GM21447 (cell line): Measurements from ENCODE around the gene DOCK10.
A peak's percentile ranks its signal among the peaks of the same experiment; 100 is the strongest.

Experiments used
- ATAC-seq: cut with Tn5 transposase; IDR thresholded peaks from one replicate; pipeline ENCODE4 v1.9.1; 2021; ENCODE audit not compliant: unreplicated experiment

The DOCK10 gene

DNA sequence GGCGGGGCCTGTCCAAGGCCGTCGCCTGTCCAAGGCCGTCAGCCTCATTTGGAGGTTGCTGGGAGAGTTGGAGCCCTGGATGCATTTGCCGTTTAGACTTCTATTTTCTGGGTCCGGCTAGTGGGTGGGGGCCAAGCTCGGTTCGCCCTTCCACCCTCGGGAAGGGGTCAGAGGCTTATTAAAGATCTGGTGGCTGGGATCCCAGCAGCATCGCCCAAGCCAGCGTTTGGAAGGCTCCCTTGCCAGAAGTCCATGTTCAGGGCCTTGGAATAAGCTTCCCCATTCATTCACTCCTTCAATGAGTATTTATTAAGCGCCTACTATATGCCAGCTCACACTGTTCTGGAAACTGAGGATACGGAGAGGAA lies 516 bp upstream of the DOCK10 start:
- no peak for ATAC-seq

DNA sequence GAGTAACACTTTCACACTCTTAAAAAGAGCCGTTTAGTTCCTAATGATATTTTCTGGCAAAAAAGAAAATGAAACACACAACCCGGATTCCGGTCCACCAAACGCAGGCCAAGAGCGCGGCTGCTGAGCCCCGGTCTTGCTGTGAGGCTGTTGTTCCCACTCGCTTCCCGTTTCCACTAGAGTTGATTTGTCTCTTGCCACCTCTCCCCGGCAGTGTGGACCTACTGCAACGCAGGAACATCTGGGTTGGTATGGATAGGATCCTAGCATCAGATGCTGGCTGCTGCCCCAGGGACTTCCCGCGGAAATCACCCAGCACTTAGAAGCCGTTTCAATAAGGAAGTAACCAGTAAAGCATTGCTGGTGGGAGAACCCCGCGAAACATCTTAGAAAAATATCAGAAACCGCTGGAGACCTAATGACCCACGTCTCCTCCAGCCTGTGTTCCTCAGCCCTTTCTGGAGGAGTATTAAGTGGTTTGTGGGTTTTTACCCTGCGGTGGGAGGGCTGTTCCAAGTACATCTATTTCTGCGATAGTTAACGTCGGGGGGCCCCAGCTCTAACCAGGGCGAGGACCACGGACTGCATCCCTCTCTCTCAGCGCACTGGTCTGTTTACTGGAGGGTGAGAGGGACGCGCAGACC lies 939 bp downstream of the DOCK10 start:
- ATAC-seq: peak; percentile 62

DNA sequence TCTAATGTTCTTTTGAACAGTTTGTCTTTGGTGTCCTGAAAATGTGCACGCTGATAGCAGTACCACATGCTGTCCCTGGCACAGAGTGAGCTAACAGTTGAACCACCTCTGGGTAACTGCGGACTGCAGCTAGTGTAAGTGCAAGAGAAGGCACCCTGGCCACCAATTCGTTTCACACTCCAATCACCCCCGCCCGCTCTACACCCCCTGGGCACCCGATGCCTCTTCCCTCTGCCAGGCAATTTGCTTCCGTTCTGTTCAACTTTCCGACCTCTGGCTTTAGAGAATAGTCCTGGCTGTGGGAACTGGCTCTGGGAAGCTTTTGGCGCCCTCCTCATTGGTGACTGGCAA lies 1.4 kb downstream of the DOCK10 start:
- peak; percentile 28 for ATAC-seq

DNA sequence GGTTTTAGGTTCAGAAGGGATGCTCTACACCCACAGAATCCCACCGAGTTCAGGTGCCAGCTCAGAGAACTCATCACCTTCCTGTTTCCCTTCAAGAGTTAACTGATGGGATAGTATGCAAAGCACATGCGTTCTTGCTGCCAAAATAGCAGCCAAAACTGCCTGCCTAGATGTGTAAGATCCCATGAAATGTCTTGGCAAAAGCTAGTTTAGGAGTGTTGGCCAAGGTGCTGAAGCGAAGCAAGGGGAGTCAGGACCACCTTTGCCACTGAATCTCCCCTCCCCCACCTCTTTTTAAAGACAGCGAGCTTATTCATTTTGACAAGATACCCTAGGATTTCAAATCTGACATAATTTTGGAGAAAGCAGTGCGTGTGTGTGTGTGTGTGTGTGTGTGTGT lies 2.1 kb downstream of the DOCK10 start:
- ATAC-seq: no peak

DNA sequence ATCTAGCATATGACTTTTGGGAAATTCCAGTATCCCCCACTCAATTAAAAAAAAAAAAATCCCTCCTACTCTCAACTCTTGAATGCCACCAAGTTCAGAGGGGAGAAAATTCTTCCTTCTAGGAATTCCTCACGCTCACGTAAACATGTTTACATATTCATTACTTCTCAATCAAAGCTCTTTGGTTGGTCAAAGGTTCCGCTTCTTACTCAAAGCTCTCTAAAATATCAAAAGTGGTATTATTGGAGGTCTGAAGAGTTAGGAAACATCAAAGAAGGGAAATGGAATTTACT lies 4.1 kb downstream of the DOCK10 start:
- no peak for ATAC-seq

DNA sequence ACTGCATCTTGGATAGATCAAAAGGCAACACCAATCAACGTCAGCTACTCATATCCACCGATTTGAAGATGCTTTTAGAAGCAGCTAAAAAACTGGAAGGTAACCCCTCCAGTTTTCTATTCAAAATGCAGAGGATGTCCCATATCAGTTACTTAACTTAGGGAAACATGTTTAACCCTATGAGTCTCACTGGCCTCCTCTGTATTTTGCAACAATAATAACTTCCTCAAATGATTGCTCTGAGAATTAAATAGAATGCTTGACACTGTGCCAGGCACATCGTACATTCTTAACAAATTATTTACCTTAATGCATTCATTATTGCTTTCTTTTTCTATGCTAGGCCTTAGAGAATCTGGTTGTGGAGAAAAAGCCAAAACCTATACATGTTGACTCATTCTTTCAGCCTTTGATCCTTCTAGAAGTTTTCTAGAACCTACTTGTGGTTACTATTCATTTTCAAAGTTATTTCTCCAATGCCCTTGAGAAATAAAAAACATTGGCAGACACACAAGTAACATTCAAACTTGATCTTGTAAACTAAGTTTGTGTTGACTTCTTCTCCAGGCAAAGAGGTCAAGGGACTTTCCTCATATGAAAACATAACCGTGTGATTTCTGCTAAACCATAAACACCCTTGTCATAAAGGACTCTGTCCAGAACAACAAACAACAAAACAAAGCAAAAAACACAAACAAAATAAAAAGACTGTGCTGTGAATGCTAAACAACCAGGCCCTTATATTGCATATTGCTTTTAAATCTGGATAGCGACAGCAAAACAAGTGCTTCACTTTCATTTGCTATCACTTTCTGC lies 4.6 kb downstream of the DOCK10 start:
- no peak for ATAC-seq

DNA sequence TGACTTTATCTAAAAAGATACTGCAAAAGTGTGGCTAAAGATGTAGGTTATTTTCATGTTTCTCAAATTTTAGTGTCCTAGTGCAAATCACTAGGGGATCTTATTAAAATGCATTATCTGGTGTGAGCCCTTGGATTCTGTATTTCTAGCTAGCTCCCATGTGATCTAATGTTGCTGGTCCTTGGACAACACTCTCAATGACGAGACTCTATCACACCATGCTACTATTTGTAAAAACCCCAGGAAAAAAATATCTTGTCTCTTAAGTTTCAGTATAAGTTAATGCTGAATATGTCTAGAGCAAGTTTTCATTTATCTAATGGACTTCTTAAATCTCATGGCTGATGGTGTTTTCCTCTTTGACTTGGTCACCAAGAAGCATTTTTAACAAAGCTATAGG lies 5.8 kb downstream of the DOCK10 start:
- ATAC-seq: no peak

DNA sequence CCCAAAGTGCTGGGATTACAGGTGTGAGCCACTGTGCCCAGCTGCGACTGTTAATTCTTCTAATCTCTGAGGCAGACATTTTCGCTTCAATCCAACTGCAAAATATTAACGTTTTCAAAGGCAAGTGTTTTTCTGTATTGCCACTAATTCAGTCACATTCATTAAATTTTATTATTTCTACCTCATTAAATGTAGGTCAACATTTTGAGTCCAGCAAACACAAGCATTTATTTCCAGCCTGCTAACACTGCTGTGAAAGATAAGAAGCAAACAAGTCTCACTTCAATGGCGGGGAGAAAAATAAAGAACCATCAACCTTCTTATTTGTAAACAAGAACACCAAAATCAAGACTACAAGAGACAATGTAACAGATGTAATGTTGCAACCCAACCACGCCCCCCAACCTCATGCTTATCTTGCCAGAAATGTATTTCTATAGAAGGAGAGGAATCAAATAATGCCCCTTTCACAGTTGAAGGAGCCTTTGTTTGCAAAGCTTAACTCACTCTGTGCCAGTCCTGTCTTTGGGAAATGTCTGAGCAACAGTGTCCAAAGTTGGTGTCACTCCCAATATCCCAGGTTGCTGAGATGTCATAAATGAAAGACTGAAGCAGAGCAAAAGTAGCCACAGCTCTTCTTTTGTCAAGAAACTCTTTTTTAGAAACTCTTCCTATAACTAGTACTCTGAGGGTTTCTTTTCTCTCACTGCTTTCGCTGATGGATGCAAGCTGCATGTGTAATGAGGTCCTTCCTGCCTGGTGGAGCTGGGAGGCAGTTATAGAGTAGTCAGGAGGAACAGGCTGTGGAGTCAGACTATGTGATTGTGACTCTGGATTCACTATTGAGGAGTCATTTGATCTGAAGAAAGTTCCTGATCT lies 8.6 kb downstream of the DOCK10 start:
- ATAC-seq: no peak

DNA sequence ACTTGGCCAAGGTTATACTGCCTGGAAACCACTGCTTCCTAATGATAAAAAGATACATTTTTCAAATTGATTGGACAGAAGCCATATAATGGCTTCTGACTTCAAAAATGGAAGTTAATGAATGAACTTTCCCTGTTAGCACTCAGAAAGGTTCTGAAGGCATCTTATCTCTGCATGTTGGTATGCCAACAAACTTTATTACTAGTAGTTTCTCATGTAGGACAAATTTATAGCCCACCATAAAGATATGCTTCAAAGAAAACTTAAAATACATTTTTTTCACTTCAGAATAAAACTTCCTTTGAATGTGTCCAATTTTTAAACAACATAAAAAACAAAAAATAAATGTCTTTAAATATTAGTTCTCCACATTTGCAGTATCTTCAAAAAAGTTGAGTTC lies 10.0 kb downstream of the DOCK10 start:
- ATAC-seq: no peak

DNA sequence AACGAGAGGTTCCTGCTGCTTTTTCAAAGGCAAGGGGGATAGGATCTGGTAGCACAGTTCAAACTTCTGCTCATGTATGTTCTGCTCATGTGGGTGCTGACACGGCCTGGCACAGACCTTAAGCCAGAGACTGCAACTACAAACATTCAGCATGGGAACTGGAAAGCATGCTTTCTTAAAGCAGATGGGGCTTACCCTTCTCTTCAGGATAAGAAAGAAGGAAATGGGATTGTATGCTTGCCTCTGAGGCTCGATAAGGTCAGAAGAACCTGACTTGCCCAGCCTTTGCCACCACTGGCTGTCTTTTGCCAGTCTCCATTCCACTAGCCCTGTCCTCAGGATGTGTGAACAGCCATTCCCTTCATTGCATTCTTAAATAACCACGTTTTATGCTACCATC lies 10.7 kb downstream of the DOCK10 start:
- no peak for ATAC-seq

DNA sequence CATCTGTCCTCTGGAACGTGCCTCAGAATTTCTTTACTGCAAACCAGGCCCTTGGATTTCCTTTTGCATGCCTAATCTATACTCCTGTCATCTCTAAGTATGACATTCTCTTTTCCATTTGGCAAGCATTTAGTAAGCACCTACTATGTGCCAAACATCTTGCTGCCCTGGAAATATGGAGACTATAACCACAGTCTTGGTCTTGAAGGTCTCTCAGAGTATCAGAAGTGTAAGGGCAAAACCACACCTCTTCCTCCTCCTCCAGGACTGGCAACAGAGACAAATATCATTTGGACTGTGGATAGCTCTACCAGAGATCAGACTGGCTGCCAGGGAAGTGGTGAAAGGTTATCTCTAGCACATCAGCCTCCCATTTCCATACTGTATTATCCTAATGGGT lies 11.4 kb downstream of the DOCK10 start:
- no peak for ATAC-seq

DNA sequence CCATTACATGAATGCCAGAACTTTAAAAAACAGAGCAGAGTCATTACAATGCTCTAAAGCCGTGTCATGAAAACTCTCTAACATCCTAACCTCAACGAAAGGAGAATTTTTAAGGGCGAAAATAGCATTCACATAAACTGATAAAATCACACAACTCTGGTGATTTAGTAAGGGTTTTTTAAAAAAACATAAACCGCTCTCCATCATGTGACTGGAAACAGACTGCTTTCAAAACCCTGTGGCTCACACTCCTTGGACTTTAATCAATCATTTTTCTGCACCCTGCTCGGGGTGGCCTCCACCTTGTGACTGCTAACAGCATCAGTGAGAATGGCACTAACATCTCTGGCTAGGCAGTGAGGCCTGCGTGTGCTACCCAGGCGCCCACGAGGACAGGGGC lies 12.1 kb downstream of the DOCK10 start:
- no peak for ATAC-seq

DNA sequence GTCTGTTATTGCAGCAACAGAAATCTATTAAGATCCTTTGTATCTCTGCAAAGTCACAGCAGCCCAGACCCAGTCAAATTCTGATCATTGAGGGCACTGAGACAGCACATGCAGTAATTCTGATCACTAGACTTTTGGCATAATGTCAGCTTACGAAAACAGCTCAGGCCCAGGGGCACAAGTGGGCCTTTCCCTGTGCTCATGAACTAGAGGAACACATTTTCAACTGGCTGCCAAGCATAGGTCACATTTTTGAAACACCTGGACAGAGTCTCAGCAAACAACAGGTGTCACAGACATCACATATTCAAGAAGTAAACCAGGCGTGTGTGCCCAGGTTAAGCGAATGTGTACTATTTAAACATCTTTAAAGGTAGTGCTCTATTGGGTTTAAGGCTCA lies 13.7 kb downstream of the DOCK10 start:
- ATAC-seq: no peak

DNA sequence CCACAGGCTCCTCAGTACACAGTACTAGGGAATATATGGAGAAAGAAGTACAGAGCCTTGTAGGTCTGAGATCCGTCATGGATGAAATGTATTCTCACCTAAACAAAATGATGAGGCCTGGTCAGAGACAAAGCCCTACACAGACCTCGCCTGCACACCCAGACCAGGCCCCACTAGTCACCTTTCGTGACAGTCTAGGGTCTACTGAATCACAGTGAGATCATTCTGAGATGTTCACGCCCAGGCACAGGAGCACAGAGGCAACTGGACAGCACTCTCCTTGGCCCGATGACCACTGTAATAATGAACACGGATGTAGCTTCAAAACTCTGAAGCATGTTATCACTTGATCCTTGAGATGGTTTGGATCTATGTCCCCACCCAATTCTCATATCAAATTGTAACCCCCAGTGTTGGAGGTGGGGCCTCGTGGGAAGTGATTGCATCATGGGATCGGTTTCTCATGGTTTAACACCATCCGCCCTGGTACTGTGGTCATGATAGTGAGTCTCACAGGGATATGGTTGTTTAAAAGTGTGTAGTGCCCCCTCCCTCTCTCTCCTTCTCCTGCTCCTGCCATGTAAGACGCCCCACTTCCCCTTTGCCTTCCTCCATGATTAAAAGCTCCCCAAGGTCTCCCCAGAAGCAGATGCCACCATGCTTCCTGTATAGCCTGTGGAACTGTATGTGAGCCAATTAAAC lies 15.1 kb downstream of the DOCK10 start:
- ATAC-seq: no peak

DNA sequence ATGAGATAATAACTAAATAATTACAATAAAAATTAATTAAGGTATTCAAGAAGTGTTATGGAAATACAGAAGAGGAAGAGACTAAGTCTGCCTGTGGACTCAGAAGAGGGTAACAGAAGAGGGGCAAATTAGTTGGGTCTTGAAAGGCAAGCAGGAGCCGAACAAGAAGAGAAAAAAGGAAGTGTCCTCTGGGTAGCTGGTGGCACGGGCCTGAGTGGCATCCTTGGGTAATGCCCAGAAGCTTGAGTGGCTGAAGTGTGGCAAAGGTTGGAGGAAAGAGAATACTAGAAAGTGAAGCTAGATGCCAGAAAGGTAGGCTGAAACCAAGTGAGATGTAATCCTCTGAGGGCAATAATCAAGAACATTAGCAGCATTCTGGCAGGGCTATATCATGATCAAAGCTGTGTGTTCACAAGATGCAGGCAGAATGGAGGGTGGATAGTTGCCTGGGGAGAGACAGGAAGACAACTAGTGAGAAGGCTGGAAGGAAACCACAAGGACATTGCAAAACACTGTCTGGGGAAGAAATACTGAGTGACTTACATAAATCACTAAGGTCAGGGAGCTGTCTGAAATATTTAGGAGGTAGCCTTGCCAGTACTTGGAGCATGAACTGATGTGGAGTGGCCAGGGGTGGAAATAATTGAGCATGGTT lies 16.2 kb downstream of the DOCK10 start:
- no peak for ATAC-seq

DNA sequence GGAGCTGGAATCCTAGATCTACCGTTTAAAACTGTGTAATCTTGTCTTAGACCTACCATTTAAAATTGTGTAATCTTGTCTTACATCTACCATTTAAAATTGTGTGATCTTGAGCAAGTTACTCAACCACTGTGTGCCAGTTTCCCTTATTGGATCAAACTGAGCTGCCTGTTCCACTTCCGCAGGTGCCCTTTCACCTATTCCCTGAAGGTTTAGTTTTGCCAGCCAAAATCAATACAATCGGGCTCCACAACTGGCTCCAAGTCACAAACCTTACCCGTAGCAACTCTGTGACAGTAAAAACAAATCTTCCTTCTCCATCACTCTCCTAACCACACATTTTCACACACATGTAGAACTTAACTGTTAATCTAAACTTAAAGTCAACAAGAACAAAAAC lies 20.1 kb downstream of the DOCK10 start:
- no peak for ATAC-seq

DNA sequence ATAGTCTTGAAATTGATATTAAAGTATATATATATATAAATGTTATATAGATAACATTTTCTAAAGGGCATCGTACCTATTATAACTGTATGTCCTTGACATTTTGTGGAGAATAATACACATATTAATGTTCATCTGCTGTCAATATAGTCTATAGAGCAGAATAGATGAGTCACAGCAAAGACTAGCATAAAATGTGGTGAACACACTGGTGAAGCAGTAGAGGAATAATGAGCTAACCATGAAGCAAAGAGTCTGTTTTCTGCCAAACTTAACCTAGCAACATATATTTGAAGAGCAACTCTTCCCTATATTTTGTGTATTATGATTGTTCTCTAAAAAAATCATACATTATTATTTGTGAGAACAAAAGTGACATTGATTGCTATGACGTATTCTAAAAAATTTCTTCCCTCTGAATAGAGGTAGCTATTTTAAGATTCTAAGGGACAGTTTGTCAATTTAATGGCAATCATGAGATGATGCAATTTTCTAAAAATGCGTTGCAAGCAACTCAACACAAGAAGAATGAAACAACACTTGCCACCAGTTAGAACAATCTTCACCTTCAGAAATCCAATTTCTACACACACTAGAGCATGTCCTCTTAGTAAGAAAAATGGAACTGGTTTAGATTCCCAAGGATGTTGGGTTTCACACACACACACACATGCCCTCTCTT lies 22.0 kb downstream of the DOCK10 start:
- ATAC-seq: no peak

DNA sequence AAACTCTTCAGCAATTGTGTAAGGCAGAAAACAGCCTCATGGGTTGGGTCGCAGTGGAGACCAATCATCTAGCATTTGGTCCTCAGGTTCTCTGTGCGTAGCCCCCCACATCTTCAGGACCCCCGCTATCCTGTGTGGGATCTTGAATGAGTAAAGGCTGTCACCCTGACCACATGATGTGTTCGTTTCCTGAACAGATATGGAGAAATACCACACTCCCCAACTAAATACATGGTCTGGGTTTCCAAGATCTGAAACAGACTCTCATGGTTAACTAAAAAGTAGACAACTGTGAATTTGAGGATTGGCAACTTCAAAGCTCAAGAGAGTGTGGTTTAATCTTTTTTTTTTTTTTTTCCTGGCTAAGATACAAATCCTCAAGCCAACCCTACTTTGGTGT lies 23.2 kb downstream of the DOCK10 start:
- no peak for ATAC-seq

DNA sequence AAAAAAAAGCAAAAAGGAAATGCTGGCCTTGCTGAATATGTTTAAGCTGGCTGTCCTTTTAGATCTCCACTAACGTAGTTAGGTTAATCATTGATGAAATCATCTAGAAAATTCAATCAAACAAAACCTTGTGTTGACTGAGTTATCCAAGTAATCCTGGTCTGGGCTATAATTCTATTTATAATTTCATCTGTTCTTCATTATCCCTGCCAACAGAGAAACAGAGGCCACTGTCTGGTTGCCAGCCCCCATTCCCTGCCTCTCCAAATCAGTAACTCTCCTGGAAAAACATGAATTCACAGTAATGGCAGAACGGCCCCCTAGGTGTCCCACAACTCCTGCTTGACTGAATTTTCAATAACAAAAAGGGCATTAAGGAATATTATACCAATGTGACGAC lies 24.6 kb downstream of the DOCK10 start:
- ATAC-seq: no peak

DNA sequence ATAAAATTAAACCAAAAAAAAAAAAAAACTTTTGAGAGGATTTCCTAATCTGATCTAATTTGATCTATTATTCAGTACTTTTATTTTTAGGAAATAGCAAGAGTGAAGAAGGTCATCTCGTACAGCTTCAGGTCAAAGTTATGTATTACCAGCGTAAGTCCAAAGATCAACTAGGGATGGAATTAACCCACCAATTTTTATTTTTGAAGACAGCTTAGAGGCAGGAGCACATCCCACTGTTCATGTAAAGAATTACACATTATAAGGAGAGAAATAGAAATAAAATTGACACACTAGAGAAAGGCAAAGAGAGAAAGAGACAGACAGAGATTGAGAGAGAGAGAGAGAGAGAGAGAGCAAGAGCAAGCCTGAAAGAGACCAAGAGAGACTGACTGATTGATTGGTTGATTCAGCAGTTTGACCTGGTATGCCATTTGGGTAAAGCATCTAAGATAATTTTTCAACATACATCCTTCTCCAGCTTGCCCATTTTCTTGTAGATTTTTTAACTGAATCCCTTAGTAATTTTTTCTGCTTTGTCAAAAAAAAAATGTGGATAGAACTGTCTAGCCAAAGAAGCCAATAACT lies 25.1 kb downstream of the DOCK10 start:
- ATAC-seq: no peak
